Ectodermal cell (in vitro differentiated cells): ENCODE measurements around the gene RPL26.

Experiments
- H3K27ac ChIP-seq: 2 replicates; pipeline ENCODE4 v1.7.0; 2013; ENCODE audit warnings: mild to moderate bottlenecking, low read depth, low read length; ENCODE audit not compliant: insufficient read depth, poor library complexity, severe bottlenecking
- H3K27me3 ChIP-seq: 2 replicates; pipeline ENCODE4 v1.7.0; 2013; ENCODE audit warnings: mild to moderate bottlenecking, low read length; ENCODE audit not compliant: insufficient read depth, control insufficient read depth, poor library complexity, severe bottlenecking
- H3K36me3 ChIP-seq: one replicate; pipeline ENCODE4 v1.7.0; 2013; ENCODE audit warnings: low read length; ENCODE audit not compliant: control insufficient read depth, insufficient read depth
- H3K4me1 ChIP-seq: one replicate; pipeline ENCODE4 v1.7.0; 2013; ENCODE audit warnings: low read length; ENCODE audit not compliant: control insufficient read depth, insufficient read depth
- H3K4me3 ChIP-seq: 2 replicates; pipeline ENCODE4 v1.7.0; 2013; ENCODE audit warnings: low read depth, low read length, control low read depth; ENCODE audit not compliant: insufficient read depth
- H3K9me3 ChIP-seq: 2 replicates; pipeline ENCODE4 v1.7.0; 2013; ENCODE audit warnings: mild to moderate bottlenecking, low read length, moderate library complexity; ENCODE audit not compliant: control insufficient read depth
- WGBS, 2 experiments: methylation state at CpG; one replicate each; pipeline ENCODE4 v1.1.7; 2013; ENCODE audit warnings: missing lambda C conversion rate in 2 of 2; 5-methylcytosine and 5-hydroxymethylcytosine counted together

Gene RPL26

DNA sequence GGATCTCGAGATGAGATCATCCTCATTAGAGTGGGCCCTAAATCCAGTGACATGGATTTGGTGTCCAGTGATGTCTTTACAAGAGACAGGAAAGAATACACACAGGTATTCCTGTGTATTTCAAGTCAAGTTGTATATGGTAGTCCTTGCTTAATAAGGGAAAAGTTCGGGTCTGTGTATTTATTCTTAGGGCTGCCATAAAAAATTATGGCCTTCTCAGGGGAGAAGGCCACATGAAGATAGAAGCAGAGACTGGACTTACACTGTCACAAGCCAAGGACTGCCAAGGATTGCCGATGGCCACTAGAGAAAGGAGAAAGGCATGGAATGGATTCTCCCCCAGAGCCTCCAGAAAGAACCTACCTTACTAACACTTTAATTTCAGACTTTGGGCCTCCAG lies 14.8 kb downstream of the RPL26 start:
- H3K36me3 ChIP-seq = peaks cover 22% of the 10 kb centered on the region
- H3K4me3 ChIP-seq = no peak overlapping the region
- no peaks in the 10 kb centered on the region for H3K27me3 ChIP-seq
- no peaks in the 10 kb centered on the region for H3K4me1 ChIP-seq
- 95 to 98% methylated on average over 3 of the region's 3 CpGs for WGBS, 2 experiments
- no peak overlapping the region for H3K27ac ChIP-seq
- no peaks in the 10 kb centered on the region for H3K9me3 ChIP-seq

- Histone ChIP-seq H3K27me3 (no peaks in the 10 kb centered on the region), H3K27ac (no peak overlapping the region), H3K36me3 (peaks cover 16% of the 10 kb centered on the region), H3K4me1 (no peaks in the 10 kb centered on the region), H3K9me3 (no peaks in the 10 kb centered on the region), H3K4me3 (no peak overlapping the region)
- 90 to 94% methylated on average over 2 of the region's 2 CpGs for WGBS, 2 experiments
These were observed 16.8 kb downstream of the RPL26 start for GRCh38 chr17:8366231-8366630.

DNA sequence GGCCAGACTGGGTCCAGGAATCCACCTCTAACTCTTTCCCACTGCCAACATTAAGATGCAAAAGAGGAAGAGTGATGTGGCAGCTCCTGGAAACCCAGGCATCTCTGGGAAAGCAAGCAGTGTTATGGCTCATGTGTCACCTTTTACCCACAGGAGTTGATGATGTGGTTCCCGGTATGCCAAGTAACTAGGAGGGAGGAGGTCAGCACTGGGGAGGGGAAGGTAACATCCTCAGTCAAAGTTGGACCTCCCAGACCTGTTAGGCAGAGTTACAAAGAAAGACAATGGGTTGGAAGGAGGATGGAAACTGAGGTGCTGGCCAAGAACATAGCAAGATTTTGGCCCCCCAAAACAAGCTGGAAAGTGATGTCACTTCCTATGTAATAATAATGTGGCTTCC lies 17.9 kb downstream of the RPL26 start:
- Histone ChIP-seq H3K4me3 (no peak overlapping the region), H3K27me3 (no peaks in the 10 kb centered on the region), H3K9me3 (no peaks in the 10 kb centered on the region), H3K4me1 (no peaks in the 10 kb centered on the region), H3K27ac (no peak overlapping the region), H3K36me3 (peaks cover 15% of the 10 kb centered on the region)
- 89 to 98% methylated on average over 1 of the region's 1 CpG for WGBS, 2 experiments

DNA sequence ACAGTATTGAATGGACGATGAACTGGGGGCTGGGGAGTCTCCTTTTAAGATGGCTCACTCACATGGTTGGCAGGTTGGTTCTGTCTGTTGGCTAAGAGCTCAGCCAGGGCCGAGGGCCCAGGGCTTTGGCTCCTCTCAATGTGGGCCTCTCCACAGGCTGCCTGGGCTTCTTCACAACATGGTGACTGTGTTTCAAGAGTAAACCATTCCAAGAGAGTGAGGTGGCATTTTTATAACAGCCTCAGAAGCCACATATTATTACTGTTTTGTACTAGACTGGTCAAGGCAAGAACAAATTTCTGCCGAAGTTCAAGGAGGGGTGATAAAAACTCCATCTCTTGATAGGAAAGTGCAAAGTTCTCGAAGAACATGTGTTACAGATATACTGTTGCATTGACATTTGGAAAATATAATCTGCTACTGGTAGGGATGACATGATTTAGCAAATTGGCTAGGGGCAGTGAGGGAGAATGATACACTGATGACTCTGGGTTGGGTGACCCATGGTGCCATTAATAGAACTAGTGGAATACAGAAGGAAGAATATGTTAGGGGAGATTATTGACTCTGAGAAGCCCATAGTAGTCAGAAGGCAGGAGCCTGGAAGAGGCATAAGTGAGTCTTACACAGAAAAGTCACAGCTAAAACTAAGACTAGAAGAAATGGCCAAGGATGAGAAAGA lies 20.2 kb downstream of the RPL26 start:
- Histone ChIP-seq H3K4me1 (no peaks in the 10 kb centered on the region), H3K36me3 (no peaks in the 10 kb centered on the region), H3K27me3 (no peaks in the 10 kb centered on the region), H3K4me3 (no peak overlapping the region), H3K9me3 (no peaks in the 10 kb centered on the region), H3K27ac (no peak overlapping the region)
- 94% methylated on average over 4 of the region's 4 CpGs for WGBS, 2 experiments

DNA sequence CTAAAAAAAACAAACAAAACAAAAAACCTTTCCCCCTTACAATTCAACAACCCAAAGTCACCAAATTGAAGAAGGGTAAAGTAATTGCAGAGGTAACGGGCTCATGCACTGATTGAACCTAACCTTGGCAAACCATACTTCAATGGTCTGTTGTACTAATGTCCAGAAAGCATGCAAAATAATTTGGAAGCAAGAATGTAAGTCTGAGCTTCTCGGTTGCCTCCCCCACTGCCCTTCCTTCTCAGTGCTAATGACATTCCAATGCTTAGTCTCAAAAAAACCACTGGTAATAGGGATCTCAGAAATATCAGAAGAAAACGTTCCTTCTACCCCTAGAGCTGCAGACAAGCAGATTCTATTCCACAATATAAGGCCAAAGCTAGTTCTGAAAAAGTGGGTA lies 22.2 kb downstream of the RPL26 start:
- Histone ChIP-seq H3K27ac (no peak overlapping the region), H3K27me3 (no peaks in the 10 kb centered on the region), H3K4me3 (no peak overlapping the region), H3K9me3 (no peaks in the 10 kb centered on the region), H3K4me1 (no peaks in the 10 kb centered on the region), H3K36me3 (no peaks in the 10 kb centered on the region)
- WGBS, 2 experiments = 53 to 84% methylated on average over 2 to 3 of the region's 3 CpGs

DNA sequence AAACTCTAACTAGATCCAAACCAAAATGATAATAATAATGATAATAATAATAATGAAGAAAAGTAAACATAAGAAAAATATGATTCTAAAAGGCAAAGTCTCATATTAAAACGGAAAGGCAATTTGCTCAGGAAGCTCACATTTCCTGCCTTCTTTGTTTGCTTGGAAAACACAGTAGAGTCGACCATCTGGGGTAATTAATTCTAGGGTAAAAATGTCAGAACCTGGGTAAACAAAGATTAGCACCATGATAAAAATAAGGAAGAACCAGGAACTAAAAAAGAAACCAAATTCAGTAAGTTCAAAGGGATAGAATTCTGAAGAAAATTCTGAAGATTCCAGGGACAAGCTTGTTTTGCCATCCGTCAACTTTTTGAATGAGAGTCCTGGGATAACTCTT lies 22.7 kb downstream of the RPL26 start:
- H3K9me3 ChIP-seq = no peaks in the 10 kb centered on the region
- no peaks in the 10 kb centered on the region for H3K27me3 ChIP-seq
- H3K36me3 ChIP-seq = no peaks in the 10 kb centered on the region
- H3K4me1 ChIP-seq = no peaks in the 10 kb centered on the region
- H3K4me3 ChIP-seq = no peak overlapping the region
- H3K27ac ChIP-seq = no peak overlapping the region
- WGBS, 2 experiments = 65 to 73% methylated on average over 3 of the region's 3 CpGs

- no peaks in the 10 kb centered on the region for H3K36me3 ChIP-seq
- no peaks in the 10 kb centered on the region for H3K27me3 ChIP-seq
- no peaks in the 10 kb centered on the region for H3K9me3 ChIP-seq
- H3K4me1 ChIP-seq = no peaks in the 10 kb centered on the region
- WGBS, 2 experiments = 78 to 81% methylated on average over 5 of the region's 5 CpGs
- no peak overlapping the region for H3K27ac ChIP-seq
- no peak overlapping the region for H3K4me3 ChIP-seq
These were observed 23.2 kb downstream of the RPL26 start for GRCh38 chr17:8359769-8360168.

DNA sequence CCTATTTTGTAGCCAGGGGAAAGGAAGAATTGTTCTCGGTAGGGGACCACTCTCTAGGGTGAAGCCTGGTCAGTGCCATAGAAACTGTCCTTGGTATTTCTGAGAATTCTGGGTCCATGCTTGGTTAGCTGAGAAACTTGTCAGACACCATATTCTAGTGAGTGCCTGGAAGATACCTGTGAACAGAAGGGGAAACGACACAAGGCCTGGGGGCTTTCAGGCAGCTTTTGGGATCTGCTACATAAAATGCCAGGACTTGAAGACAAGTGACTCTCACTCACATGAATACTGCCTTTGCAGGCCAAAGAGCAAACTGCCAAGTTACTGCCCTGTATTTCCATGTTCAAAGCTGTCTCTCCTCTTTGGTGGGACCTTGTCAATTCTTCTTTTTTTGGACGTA lies 25.1 kb downstream of the RPL26 start:
- H3K4me1 ChIP-seq = no peaks in the 10 kb centered on the region
- 91 to 93% methylated on average over 3 of the region's 3 CpGs for WGBS, 2 experiments
- no peak overlapping the region for H3K4me3 ChIP-seq
- no peaks in the 10 kb centered on the region for H3K36me3 ChIP-seq
- no peaks in the 10 kb centered on the region for H3K9me3 ChIP-seq
- H3K27me3 ChIP-seq = no peaks in the 10 kb centered on the region
- H3K27ac ChIP-seq = no peak overlapping the region

GRCh38 chr17:8354236-8354635 lies 28.8 kb downstream of the RPL26 start:
- Histone ChIP-seq H3K4me1 (no peaks in the 10 kb centered on the region), H3K36me3 (no peaks in the 10 kb centered on the region), H3K27me3 (no peaks in the 10 kb centered on the region), H3K4me3 (no peak overlapping the region), H3K9me3 (no peaks in the 10 kb centered on the region), H3K27ac (no peak overlapping the region)
- 83% methylated on average over 8 of the region's 8 CpGs for WGBS, 2 experiments

DNA sequence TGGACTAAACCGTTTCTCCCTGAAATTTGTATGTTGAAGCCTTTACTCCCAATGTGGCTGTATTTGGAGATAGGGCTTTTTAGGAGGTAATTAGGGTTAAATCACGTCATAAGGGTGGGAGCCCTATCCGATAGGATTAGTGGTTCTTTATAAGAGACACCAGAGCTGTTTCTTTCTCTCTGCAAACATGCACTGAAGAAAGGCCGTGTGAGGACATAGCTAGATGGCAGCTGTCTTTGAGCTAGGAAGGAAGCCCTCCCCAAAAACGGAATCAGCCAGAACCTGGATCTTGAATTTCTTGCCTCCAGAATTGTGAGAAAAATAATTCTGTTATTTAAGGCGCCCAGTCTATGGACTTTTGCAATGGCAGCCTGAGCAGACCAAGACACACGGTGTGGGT lies 29.3 kb downstream of the RPL26 start:
- H3K27ac ChIP-seq = no peak overlapping the region
- 84 to 88% methylated on average over 7 of the region's 7 CpGs for WGBS, 2 experiments

GRCh38 chr17:8350339-8350738 lies 32.7 kb downstream of the RPL26 start:
- 85 to 86% methylated on average over 7 of the region's 7 CpGs for WGBS, 2 experiments
- Histone ChIP-seq H3K4me1 (no peaks in the 10 kb centered on the region), H3K27ac (no peak overlapping the region), H3K27me3 (no peaks in the 10 kb centered on the region), H3K4me3 (no peak overlapping the region), H3K9me3 (no peaks in the 10 kb centered on the region), H3K36me3 (no peaks in the 10 kb centered on the region)

More for the DNA sequence above, 29.3 kb downstream of the RPL26 start:
- Histone ChIP-seq H3K36me3 (no peaks in the 10 kb centered on the region), H3K9me3 (no peaks in the 10 kb centered on the region), H3K27me3 (no peaks in the 10 kb centered on the region), H3K4me1 (no peaks in the 10 kb centered on the region), H3K4me3 (no peak overlapping the region)
